COLO668 (cell line): Measurements from ENCODE around the gene LRRC43.

Source experiments
- DNase-seq: peaks from one replicate; lab custom pipeline; 2025; ENCODE audit not compliant: unreplicated experiment; lab: John Stamatoyannopoulos, UW

Gene LRRC43, protein sequence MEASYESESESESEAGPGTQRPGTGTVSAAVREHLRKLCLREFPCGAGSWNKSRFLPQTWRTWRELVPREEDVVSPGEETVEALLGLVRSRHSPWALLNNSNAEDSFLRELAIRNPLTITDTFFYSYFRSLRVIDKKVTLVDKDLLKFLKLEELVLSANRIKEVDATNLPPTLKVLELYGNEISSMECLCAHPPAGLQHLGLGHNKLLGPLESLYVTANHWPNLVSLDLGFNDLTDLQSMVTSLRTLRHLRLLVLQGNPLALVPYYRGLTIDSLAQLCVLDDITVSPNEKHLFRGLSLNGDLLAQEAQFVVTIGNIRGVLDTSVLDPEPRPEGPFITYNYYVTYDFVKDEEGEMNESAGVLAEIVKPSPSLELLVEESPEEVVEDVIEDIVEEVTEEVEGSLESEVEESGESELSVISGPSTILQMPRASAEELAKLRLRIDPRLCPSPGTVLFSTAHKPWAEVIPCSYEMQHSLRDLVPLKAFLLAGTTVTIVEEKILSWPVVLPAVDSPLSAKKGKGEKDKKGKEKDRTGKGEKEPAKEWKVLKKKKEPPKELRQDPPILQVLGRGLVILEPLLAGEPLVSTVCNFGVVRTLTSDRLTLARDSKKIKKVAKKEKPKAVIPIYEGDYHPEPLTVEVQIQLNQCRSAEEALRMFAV

GRCh38 chr12:122182887-122183587, at the start of gene LRRC43:
LRRC43 (plus strand) TSS chr12:122183123; CDS start chr12:122183145, 22 bp downstream.
- peak; percentile 95 for DNase-seq

DNA sequence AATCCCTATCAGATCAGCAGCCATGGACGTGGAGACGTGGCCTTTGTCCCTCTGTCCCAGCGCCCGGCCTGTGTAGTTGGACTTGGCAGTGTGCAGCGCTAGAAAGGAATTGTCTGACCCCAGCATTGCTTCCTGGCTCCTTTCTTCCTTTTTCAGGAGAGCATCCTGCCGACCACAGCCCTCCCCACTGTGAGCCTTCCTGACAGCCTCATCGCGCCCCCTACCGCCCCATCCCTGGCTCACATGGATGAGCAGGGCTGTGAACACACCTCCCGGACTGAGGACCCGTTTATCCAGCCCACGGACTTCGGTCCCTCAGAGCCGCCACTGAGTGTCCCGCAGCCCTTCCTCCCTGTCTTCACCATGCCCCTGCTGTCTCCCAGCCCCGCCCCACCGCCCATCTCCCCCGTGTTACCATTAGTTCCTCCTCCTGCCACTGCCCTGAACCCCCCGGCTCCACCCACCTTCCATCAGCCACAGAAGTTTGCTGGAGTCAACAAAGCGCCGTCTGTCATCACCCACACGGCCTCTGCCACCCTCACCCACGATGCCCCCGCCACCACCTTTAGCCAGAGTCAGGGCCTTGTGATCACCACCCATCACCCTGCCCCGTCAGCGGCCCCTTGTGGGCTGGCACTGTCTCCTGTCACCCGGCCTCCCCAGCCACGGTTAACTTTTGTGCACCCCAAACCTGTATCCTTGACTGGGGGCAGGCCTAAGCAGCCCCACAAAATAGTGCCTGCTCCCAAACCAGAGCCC, 49.6 kb upstream of the LRRC43 start:
- no peak for DNase-seq

DNA sequence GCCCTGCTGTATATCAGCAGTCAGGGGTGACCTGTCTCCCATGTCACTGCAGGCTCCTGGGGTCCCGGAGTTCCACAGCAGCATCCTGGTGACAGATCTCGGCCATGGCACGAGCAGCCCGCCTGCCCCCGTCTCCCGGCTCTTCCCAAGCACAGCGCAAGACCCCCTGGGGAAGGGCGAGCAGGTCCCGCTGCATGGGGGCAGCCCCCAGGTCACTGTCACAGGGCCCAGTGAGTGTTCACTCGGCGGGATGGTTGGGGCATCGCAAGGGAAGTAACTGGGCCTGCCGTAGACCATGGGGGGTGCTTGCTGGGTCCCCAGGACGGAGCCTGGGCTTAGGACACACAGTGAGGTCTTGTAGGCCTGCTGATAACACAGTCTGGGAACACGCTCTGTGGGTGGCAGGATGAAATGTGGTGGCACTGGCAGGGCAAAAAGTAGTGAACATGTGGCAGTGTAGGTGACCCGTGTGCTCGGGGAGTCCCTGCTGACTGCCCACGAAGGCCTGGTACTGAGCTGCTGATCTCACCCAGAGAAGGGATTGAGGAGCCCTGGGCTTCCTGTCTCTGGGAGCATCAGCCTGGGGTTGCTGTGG, 47.4 kb upstream of the LRRC43 start:
- DNase-seq, result no peak

DNA sequence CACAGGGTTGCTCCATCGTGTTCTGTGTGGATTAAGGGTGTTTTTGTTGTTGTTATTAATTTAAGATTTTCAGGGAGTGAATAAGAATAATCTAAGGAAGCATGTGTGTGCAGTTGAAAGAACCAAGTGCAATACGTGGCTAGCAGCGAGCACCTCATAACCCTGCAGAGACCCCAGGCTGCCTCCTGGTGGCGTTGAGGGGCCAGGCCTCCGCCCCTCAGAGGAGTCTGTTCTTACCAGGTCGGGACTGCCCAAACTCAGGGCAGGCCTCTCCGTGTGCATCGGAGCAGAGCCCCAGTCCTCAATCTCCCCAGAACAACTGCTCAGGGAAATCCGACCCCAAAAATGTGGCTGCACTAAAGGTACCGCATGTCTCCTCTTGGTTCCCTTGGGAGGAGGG, 45.7 kb upstream of the LRRC43 start:
- DNase-seq, result no peak

DNA sequence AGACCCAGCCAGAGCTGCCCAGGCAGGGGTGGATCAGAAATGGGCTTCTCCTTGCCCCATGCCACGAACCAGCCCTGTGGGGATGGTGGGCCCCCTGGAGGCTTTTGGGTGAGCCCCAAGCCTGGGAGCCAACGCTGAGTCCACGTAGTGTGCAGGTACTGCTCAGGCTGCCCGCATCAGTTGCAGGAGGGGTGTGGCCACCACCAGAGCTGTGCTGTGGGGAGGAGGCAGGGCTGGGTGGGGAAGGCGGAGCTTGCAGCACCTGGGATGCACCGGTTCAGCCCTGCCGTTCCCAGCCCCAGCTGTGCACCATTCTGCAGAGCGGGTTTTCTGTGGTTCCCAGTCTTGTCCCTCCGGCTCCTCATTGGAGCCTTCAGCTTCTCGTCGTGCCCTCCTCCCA, 45.2 kb upstream of the LRRC43 start:
- peak; percentile 53 for DNase-seq

GRCh38 chr12:122138181-122138580, 44.7 kb upstream of the LRRC43 start:
- DNase-seq, result no peak

GRCh38 chr12:122138616-122139015, 44.3 kb upstream of the LRRC43 start:
- no peak for DNase-seq

DNA sequence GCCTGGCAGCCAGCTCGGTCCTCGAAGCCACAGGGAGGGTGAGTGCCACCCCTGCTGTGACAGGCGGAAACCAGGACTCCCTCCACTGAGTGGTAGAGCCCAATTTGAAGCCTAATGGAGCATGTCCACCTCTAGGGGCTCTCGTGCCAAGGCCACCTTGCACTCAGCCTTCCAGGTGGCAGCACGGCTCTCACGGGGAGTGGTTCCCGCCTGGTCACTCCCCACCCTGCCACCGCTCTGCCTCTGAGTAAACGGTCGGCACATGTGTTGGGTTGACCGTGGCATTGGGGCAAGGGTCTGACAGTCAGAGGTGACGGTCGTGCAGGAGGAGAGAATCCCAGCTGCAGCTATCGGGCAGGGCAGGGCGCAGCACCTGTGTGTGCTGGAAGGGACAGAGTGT, 43.7 kb upstream of the LRRC43 start:
- DNase-seq, result no peak

DNA sequence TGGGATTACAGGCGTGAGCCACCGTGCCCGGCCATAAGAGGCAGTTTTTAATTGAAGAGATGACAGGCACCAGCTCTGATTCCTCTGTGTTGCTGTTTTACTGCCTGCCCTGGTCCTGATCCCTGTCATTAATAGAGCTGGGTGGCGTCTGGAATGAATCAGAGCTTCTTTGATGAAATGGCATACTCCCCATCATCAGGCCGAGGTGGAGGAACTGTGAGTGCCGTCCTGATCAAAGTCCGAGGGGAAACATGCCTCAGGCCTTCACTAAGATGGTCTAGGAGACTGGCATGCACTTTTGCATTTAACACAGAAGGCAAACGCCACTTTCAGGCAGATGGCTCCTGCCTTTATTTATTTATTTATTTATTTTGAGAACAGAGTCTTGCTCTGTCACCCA, 43.0 kb upstream of the LRRC43 start:
- no peak for DNase-seq

GRCh38 chr12:122140467-122141257, 42.3 kb upstream of the LRRC43 start:
- DNase-seq, result no peak

DNA sequence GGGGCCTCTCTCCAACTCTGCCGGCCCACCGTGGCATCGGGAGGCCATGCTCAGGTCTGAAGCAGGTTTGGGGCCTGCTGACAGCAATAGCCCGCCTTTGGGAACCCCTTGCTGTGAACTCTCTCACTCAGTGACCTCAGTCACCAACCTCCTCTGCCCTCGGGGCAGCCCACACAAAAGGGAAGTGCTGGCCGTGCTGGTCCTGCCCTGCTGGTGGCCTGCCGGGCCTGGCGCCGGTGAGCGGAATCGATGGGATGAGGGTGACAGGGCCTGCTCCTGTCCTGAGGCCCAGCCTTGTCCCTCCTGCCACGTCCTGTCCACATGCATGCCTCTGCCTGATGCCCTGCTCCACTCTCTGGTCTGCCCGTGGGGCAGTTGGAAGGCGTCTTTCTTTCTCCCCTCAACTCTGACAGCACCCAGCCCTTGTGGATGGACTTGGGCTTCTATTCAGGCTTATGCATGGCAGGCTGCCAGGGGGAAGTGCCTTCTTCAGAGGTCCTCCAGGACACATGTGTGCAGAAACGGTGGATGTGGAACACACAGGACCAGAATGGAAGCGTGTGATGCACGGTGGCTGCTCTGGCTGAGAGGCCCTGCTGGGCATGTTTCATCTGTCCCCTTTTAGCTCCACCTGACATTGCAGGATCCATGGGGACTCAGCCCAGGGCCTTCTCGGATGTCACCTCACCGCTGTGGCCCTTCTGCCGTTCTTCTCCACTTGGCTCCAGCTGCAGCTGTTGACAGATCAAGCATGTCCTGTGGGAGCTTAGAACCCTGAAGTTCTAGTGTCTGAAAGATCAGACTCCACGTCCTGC, 40.8 kb upstream of the LRRC43 start:
- no peak for DNase-seq

DNA sequence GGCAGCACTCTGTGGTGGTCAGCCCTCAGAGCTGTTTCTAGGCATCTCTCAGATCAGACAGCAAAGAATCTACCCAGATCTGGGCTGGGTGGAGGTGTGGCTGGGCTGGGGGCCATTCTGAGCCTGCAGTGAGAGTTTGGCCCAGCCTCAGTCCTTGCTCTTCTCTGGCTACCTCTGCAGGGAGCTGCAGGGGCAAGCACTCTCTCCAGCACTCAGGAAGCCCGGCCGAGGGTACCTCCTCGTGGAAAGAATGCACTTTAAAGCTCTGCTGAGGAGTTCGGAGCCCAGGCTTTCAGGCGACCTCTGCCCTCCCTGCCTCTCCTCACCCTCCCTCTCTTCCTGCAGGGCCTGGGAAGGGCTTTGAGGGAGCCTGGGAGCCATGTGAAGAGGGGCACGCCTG, 40.1 kb upstream of the LRRC43 start:
- DNase-seq, result no peak

GRCh38 chr12:122144885-122145284, 38.0 kb upstream of the LRRC43 start:
- no peak for DNase-seq

GRCh38 chr12:122145505-122146330, 37.2 kb upstream of the LRRC43 start:
- no peak for DNase-seq

DNA sequence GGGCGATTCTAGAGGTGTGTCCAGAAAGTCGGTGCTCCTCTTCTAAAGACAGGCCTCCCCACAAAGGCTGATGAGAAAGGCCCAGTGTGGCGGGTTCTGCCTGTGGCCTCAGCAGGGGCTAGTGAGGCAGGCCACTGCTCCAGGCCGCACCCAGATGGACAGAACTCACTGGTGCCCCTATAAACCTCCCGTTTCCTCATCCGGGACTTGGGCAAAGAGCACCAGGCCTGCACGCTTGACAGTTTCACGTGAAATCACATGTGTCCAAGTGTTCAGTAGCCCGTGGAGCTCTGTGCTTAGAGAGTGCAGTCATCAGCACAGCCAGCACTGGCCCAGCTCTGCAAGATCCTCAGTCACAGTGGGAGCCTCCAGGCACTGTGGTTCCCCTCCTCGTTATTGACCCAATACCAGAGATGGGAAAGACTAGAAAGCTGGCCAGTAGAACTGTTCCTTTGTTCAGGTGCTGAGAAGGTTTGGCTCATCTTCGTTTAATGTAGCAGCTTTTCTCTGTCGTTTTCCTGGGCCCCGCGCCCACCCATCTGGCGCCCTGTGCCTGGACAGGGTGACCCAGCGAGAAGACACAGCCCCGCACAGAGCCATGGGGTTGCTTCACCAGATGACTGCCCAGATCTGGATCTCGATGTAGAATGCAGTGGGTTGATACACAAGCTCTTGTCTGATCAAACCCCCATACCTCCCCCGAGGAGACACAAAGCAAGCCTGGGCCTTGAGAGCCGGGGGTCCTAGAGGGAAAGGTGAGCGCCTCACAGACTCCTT, 35.2 kb upstream of the LRRC43 start:
- no peak for DNase-seq

GRCh38 chr12:122148657-122149056, 34.3 kb upstream of the LRRC43 start:
- no peak for DNase-seq

- DNase-seq, result no peak
These were observed 32.7 kb upstream of the LRRC43 start for GRCh38 chr12:122150127-122150681.
